Measurements from ENCODE around the gene NBPF26. TPM values are rescaled to one million over a fixed set of nuclear protein-coding genes. Genes with fewer than 3 reads are reported as not detected.
"Not testable (repeated sequence)": the region's sequence is repeated elsewhere in the genome, so short reads cannot be mapped to it uniquely, and the experiment has no call there.

Gene NBPF26
- total and polyA plus RNA-seq, 9 of the 15 experiments (the other 6 are each of a cell fraction or from before 2014, with no cell fraction given): 0.13 to 6.6 (median 5.2) TPM

DNA sequence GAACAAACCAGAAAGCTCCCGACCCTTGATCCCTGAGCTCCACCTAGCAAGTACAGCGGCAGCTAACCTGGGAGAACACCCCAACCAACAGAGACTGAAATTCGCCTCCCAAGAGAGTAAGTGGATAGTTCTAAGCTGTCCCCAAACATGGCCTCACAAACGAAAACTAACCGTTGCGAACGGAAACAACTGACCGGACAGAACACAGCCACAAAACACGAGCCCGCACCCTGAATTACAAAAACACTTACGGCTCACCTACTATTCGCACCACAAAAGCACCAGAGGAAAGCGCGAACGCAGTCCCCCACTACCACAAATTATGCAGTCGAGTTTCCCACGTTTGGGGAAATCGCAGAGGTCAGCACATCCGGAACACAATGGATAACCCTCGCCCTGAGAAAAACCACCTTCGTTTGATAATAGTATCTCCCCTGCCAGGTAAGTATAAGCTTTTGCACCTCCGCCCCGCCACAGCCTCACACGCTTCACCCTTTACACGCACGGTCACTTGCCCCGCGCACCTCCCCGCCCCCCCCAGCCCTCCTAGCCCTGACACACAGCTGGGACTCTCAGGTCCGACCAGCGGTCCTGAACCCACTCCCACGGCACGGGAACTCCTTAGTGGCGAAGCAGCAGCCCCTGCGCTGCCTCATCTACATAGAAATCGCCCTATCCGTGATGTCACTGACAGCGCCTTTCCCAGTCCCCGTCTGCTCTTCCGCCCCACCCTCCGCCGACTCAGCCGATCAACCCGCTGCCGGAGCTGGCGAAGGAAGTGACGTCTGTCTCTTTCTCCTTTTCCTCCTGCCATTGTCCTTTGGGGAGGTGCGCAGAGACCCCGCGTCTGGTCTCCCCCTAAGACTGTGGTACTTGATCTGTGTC lies 127.0 kb downstream of the NBPF26 start (continued):
- peak; percentile 99 for TF ChIP-seq HNRNPUL1 (IDR thresholded peaks at IDR 0.05; ENCODE audit: low read length)
- TF ChIP-seq ZSCAN32 (CRISPR knock-in tag; IDR thresholded peaks at IDR 0.05): peak; percentile 100
- peak; percentile 98 for TF ChIP-seq RUNX1 (IDR thresholded peaks at IDR 0.05; ENCODE audit: low read depth)
- peak; percentile 98 for TF ChIP-seq POLR2AphosphoS5 (IDR thresholded peaks at IDR 0.05; ENCODE audit: control insufficient read depth, insufficient read depth, low read depth, low read length)
- TF ChIP-seq ZNF143 (CRISPR knock-in tag; IDR thresholded peaks at IDR 0.05): peak; percentile 72
- peak; percentile 100 for TF ChIP-seq ESRRB (CRISPR knock-in tag; IDR thresholded peaks at IDR 0.05; ENCODE audit: borderline replicate concordance)
- TF ChIP-seq, protein P1, sequence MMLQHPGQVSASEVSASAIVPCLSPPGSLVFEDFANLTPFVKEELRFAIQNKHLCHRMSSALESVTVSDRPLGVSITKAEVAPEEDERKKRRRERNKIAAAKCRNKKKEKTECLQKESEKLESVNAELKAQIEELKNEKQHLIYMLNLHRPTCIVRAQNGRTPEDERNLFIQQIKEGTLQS (IDR thresholded peaks at IDR 0.05): not testable (repeated sequence)
- TF ChIP-seq, protein P1 (CRISPR knock-in tag; conservative IDR thresholded peaks at IDR 0.05): peak; percentile 86
- TF ChIP-seq, protein P2, sequence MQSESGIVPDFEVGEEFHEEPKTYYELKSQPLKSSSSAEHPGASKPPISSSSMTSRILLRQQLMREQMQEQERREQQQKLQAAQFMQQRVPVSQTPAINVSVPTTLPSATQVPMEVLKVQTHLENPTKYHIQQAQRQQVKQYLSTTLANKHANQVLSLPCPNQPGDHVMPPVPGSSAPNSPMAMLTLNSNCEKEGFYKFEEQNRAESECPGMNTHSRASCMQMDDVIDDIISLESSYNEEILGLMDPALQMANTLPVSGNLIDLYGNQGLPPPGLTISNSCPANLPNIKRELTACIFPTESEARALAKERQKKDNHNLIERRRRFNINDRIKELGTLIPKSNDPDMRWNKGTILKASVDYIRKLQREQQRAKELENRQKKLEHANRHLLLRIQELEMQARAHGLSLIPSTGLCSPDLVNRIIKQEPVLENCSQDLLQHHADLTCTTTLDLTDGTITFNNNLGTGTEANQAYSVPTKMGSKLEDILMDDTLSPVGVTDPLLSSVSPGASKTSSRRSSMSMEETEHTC (IDR thresholded peaks at IDR 0.05): peak; percentile 76
- TF ChIP-seq THRAP3 (IDR thresholded peaks at IDR 0.05; ENCODE audit: borderline replicate concordance): peak; percentile 100
- peak; percentile 79; the same call in 1 of the 2 replicates for TF ChIP-seq NCOA6 (IDR thresholded peaks at IDR 0.05)
- TF ChIP-seq, protein P3, sequence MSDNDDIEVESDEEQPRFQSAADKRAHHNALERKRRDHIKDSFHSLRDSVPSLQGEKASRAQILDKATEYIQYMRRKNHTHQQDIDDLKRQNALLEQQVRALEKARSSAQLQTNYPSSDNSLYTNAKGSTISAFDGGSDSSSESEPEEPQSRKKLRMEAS (CRISPR knock-in tag; IDR thresholded peaks at IDR 0.05): peak; percentile 17; the same call in 1 of the 2 replicates
- TF ChIP-seq ZNF224 (CRISPR knock-in tag; IDR thresholded peaks at IDR 0.05): peak; percentile 72; the same call in 1 of the 2 replicates
- TF ChIP-seq, protein P4, sequence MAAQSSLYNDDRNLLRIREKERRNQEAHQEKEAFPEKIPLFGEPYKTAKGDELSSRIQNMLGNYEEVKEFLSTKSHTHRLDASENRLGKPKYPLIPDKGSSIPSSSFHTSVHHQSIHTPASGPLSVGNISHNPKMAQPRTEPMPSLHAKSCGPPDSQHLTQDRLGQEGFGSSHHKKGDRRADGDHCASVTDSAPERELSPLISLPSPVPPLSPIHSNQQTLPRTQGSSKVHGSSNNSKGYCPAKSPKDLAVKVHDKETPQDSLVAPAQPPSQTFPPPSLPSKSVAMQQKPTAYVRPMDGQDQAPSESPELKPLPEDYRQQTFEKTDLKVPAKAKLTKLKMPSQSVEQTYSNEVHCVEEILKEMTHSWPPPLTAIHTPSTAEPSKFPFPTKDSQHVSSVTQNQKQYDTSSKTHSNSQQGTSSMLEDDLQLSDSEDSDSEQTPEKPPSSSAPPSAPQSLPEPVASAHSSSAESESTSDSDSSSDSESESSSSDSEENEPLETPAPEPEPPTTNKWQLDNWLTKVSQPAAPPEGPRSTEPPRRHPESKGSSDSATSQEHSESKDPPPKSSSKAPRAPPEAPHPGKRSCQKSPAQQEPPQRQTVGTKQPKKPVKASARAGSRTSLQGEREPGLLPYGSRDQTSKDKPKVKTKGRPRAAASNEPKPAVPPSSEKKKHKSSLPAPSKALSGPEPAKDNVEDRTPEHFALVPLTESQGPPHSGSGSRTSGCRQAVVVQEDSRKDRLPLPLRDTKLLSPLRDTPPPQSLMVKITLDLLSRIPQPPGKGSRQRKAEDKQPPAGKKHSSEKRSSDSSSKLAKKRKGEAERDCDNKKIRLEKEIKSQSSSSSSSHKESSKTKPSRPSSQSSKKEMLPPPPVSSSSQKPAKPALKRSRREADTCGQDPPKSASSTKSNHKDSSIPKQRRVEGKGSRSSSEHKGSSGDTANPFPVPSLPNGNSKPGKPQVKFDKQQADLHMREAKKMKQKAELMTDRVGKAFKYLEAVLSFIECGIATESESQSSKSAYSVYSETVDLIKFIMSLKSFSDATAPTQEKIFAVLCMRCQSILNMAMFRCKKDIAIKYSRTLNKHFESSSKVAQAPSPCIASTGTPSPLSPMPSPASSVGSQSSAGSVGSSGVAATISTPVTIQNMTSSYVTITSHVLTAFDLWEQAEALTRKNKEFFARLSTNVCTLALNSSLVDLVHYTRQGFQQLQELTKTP (IDR thresholded peaks at IDR 0.05; ENCODE audit: low read depth in 1 of 2, partially characterized antibody in 2 of 2): peak; percentile 84 to 93
- peak; percentile 90 to 100 for TF ChIP-seq MAZ (CRISPR knock-in tag; conservative IDR thresholded peaks at IDR 0.05 in 1 of 2, IDR thresholded peaks at IDR 0.05 in 1 of 2)
- peak; percentile 77 for TF ChIP-seq ZNF239 (CRISPR knock-in tag; IDR thresholded peaks at IDR 0.05)
- peak; percentile 60; the same call in 1 of the 2 replicates for TF ChIP-seq DMBX1 (CRISPR knock-in tag; IDR thresholded peaks at IDR 0.05; ENCODE audit: borderline replicate concordance)
- peak; percentile 69 for TF ChIP-seq NUFIP1 (IDR thresholded peaks at IDR 0.05; ENCODE audit: partially characterized antibody)
